Neural progenitor cell (in vitro differentiated cells): ENCODE results near the gene BPIFA1.

Experiments used
- EZH2 ChIP-seq: fragments of 200-600 bp; sonication (generic); IDR thresholded peaks from 2 replicates; pipeline ENCODE4 v1.6.1; 2017; ENCODE audit warnings: antibody characterized with exemption, mild to moderate bottlenecking, moderate library complexity
- EZH2phosphoT487 ChIP-seq: fragments of 200-600 bp; sonication (generic); IDR thresholded peaks from 2 replicates; pipeline ENCODE4 v1.6.1; 2017; ENCODE audit warnings: antibody characterized with exemption
- TF ChIP-seq, protein P1 (sequence below): fragments of 200-600 bp; sonication (generic); IDR thresholded peaks from 2 replicates; pipeline ENCODE4 v1.5.1; 2017; ENCODE audit warnings: antibody characterized with exemption, mild to moderate bottlenecking

DNA sequence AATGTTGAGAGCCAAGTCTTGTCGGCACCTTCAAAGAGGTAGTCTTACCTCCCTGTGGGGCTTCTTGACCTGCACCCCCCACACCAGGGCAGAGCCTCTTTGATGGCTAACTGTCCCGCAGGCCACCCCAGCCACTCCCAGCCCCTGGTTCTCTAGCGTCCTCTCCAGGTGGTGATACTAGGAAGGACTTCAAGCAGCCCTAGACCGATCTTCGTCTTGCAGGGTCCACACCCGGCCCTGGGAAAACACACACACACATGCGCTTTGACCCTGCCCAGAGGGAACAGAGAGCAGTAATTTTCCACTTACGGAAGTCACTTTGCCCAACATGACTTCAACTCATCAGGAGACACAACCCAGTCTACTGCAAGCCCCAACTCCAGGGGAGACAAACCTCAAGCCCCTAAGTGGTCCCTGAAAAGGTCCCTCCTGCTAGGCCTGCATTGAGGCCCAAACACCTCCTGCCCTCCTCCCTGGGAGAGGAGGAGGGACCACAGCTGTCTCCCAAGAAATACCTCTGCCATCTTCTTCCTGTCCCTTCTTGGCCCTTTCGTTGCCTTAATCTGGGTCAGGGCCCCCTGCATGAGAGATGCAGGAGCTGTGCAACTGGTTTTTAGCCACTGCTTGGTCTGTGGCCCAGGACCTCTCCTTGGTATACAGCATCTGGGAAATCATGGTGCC is 44.3 kb downstream of the BPIFA1 start:
- TF ChIP-seq, protein P1, sequence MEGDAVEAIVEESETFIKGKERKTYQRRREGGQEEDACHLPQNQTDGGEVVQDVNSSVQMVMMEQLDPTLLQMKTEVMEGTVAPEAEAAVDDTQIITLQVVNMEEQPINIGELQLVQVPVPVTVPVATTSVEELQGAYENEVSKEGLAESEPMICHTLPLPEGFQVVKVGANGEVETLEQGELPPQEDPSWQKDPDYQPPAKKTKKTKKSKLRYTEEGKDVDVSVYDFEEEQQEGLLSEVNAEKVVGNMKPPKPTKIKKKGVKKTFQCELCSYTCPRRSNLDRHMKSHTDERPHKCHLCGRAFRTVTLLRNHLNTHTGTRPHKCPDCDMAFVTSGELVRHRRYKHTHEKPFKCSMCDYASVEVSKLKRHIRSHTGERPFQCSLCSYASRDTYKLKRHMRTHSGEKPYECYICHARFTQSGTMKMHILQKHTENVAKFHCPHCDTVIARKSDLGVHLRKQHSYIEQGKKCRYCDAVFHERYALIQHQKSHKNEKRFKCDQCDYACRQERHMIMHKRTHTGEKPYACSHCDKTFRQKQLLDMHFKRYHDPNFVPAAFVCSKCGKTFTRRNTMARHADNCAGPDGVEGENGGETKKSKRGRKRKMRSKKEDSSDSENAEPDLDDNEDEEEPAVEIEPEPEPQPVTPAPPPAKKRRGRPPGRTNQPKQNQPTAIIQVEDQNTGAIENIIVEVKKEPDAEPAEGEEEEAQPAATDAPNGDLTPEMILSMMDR, result no peak
- TF ChIP-seq EZH2phosphoT487 (no peak), EZH2 (no peak)
